Astrocyte of the cerebellum (primary cell): ENCODE results near the gene SPNS3.

Source experiments
- DNase-seq: peaks from one replicate; pipeline ENCODE4 v3.0.0-alpha.2; 2011; ENCODE audit warnings: low read depth
- H3K4me3 ChIP-seq: 2 replicates; pipeline ENCODE4 v1.5.1; 2011; ENCODE audit warnings: mild to moderate bottlenecking, low read depth, low read length, moderate library complexity
- in situ Hi-C: cut with HindIII; loops from 2 replicates; pipeline ENCODE4 v1.10.0; 2017; ENCODE audit warnings: low sequenced_read_pairs
- TF ChIP-seq, protein P1 (sequence below): IDR thresholded peaks from 2 replicates; pipeline ENCODE4 v1.5.1; 2012; ENCODE audit warnings: low read length, low read depth, moderate library complexity, mild to moderate bottlenecking; ENCODE audit errors: missing control alignments

SPNS3 gene

GRCh38 chr17:4474093-4474492, 40.4 kb downstream of the SPNS3 start:
- TF ChIP-seq, protein P1, sequence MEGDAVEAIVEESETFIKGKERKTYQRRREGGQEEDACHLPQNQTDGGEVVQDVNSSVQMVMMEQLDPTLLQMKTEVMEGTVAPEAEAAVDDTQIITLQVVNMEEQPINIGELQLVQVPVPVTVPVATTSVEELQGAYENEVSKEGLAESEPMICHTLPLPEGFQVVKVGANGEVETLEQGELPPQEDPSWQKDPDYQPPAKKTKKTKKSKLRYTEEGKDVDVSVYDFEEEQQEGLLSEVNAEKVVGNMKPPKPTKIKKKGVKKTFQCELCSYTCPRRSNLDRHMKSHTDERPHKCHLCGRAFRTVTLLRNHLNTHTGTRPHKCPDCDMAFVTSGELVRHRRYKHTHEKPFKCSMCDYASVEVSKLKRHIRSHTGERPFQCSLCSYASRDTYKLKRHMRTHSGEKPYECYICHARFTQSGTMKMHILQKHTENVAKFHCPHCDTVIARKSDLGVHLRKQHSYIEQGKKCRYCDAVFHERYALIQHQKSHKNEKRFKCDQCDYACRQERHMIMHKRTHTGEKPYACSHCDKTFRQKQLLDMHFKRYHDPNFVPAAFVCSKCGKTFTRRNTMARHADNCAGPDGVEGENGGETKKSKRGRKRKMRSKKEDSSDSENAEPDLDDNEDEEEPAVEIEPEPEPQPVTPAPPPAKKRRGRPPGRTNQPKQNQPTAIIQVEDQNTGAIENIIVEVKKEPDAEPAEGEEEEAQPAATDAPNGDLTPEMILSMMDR = no peak
- no peak for DNase-seq
- no peak overlapping the region for H3K4me3 ChIP-seq
- in situ Hi-C loops = no loop called here

DNA sequence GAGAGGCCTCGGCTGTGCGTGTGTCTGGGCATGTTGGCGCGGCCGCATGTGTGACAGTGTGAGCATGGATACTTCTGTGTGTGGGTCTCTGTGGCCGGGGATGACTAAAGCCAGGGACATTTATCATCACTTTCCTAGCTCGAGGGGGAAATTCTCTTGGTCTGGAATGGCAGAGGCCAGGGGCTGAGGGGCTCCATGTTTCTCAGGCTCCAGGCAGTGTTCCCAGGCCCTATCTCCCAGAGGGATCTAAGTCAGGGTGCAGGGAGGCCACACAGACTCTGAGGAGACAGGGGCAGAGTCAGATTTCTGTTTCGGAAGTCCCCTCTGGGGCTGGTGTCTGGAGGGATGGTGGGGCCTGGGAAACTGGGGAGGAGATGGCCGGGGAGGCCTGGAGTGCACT, 41.3 kb downstream of the SPNS3 start:
- no peak overlapping the region for H3K4me3 ChIP-seq
- no peak for DNase-seq
- in situ Hi-C loops = no loop called here
- TF ChIP-seq, protein P1 = no peak

DNA sequence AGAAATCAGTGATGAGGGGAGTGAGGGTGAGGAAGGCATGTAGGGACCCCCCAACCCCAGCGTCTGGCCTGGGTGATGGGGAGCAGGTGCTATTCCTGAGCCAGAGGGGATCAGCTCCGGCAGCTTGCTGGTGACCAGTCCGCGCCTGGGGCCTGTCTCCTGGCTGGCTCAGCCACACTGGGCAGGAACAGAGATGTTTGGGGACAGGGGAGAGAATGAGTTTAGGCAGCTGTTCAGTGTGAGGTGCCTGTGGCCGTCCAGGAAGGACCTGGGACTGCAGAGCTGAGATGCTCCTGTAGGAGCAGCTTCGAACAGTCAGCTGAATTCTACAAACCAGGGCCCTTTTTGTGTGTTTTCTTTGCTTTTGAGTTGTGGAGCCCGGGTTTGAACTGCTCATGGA, 41.7 kb downstream of the SPNS3 start:
- in situ Hi-C loops = no loop called here
- H3K4me3 ChIP-seq = no peak overlapping the region
- TF ChIP-seq, protein P1 = no peak
- no peak for DNase-seq

- no peak for DNase-seq
- TF ChIP-seq, protein P1 = no peak
- no peak overlapping the region for H3K4me3 ChIP-seq
- in situ Hi-C loops = no loop called here
Observed at GRCh38 chr17:4476017-4476416, 42.3 kb downstream of the SPNS3 start.

GRCh38 chr17:4476511-4477070, 42.9 kb downstream of the SPNS3 start:
- no peak overlapping the region for H3K4me3 ChIP-seq
- in situ Hi-C loops = no loop called here
- DNase-seq = no peak
- TF ChIP-seq, protein P1 = no peak

- TF ChIP-seq, protein P1 = no peak
- in situ Hi-C loops = no loop called here
- no peak overlapping the region for H3K4me3 ChIP-seq
- no peak for DNase-seq
Observed at GRCh38 chr17:4477255-4477791, 43.6 kb downstream of the SPNS3 start.
